ENCODE data around the gene DGCR8. TPM values are rescaled to one million over a fixed set of nuclear protein-coding genes. Genes with fewer than 3 reads are reported as not detected.

DGCR8 gene
- total RNA-seq, 1 experiment from 2014 or later, result 34.7 TPM

DNA sequence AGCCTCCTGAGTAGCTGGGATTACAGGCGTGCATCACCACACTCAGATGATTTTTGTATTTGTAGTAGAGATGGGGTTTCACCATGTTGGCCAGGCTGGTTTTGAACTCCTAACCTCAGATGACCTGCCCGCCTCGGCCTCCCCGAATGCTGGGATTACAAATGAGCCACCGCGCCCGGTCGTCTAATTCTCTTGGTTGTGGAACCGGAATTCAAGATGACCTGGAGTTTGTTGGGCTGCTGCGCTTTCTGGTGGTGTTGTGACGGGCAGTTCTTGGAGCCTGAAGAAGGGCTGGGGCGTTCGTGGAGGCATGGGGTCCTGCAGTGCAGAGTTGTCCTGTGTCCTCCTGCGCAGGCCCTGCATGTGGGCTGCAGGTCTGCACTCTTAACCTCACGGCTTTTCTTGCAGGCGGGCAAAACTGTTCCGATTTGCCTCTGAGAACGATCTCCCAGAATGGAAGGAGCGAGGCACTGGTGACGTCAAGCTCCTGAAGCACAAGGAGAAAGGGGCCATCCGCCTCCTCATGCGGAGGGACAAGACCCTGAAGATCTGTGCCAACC is 41.9 kb downstream of the DGCR8 start:
- Histone ChIP-seq H3K27me3 (ENCODE audit: insufficient read depth, low read depth) (no peaks in the 10 kb centered on the region), H2AFZ (no peak overlapping the region), H3K9me2 (ENCODE audit: insufficient read depth) (no peaks in the 10 kb centered on the region), H3K9me3 (ENCODE audit: insufficient read depth, low read depth) (no peaks in the 10 kb centered on the region), H3F3A (ENCODE audit: insufficient read depth, low read depth) (no peaks in the 10 kb centered on the region), H3K4me1 (replicated peaks; ENCODE audit: insufficient read depth) (peaks cover 9% of the 10 kb centered on the region; the same call in 1 of the 2 replicates), H3K36me3 (ENCODE audit: low read depth) (no peaks in the 10 kb centered on the region), H4K20me1 (ENCODE audit: insufficient read depth) (no peaks in the 10 kb centered on the region), H3K4me3 (no peak overlapping the region), H3K79me2 (ENCODE audit: low read depth) (peaks cover 46% of the 10 kb centered on the region), H3K27ac (no peak overlapping the region), H3K4me2 (no peak overlapping the region)
- no peak for TF ChIP-seq EZH2 (IDR thresholded peaks at IDR 0.05; ENCODE audit: low read depth)
- TF ChIP-seq, protein P1, sequence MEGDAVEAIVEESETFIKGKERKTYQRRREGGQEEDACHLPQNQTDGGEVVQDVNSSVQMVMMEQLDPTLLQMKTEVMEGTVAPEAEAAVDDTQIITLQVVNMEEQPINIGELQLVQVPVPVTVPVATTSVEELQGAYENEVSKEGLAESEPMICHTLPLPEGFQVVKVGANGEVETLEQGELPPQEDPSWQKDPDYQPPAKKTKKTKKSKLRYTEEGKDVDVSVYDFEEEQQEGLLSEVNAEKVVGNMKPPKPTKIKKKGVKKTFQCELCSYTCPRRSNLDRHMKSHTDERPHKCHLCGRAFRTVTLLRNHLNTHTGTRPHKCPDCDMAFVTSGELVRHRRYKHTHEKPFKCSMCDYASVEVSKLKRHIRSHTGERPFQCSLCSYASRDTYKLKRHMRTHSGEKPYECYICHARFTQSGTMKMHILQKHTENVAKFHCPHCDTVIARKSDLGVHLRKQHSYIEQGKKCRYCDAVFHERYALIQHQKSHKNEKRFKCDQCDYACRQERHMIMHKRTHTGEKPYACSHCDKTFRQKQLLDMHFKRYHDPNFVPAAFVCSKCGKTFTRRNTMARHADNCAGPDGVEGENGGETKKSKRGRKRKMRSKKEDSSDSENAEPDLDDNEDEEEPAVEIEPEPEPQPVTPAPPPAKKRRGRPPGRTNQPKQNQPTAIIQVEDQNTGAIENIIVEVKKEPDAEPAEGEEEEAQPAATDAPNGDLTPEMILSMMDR (conservative IDR thresholded peaks at IDR 0.05), result no peak
- no TSS peak for BruUV-seq (replicated peaks)
- CTCF ChIA-PET, result no interaction called here
- no peak for DNase-seq
- POLR2A ChIA-PET (ENCODE audit: unreplicated experiment), result no interaction called here
- intact Hi-C loops (cut with micrococcal nuclease; ENCODE audit: unreplicated experiment), result no loop called here

- Histone ChIP-seq H3K79me2 (ENCODE audit: low read depth) (peaks cover 37% of the 10 kb centered on the region), H4K20me1 (ENCODE audit: insufficient read depth) (no peaks in the 10 kb centered on the region), H3K4me1 (replicated peaks; ENCODE audit: insufficient read depth) (peaks cover 8% of the 10 kb centered on the region; the same call in 1 of the 2 replicates), H2AFZ (no peak overlapping the region), H3K9me3 (ENCODE audit: insufficient read depth, low read depth) (no peaks in the 10 kb centered on the region), H3K4me2 (no peak overlapping the region), H3K9me2 (ENCODE audit: insufficient read depth) (no peaks in the 10 kb centered on the region), H3F3A (ENCODE audit: insufficient read depth, low read depth) (no peaks in the 10 kb centered on the region), H3K4me3 (no peak overlapping the region), H3K27ac (no peak overlapping the region), H3K36me3 (ENCODE audit: low read depth) (no peaks in the 10 kb centered on the region), H3K27me3 (ENCODE audit: insufficient read depth, low read depth) (no peaks in the 10 kb centered on the region)
- ChIA-PET CTCF (no interaction called here), POLR2A (ENCODE audit: unreplicated experiment) (no interaction called here)
- DNase-seq, result no peak
- intact Hi-C loops (cut with micrococcal nuclease; ENCODE audit: unreplicated experiment), result no loop called here
- no peak for TF ChIP-seq EZH2 (IDR thresholded peaks at IDR 0.05; ENCODE audit: low read depth)
- TF ChIP-seq, protein P1 (conservative IDR thresholded peaks at IDR 0.05), result no peak
- BruUV-seq (replicated peaks), result no TSS peak
These were observed 43.5 kb downstream of the DGCR8 start for GRCh38 chr22:20123366-20124082.

DNA sequence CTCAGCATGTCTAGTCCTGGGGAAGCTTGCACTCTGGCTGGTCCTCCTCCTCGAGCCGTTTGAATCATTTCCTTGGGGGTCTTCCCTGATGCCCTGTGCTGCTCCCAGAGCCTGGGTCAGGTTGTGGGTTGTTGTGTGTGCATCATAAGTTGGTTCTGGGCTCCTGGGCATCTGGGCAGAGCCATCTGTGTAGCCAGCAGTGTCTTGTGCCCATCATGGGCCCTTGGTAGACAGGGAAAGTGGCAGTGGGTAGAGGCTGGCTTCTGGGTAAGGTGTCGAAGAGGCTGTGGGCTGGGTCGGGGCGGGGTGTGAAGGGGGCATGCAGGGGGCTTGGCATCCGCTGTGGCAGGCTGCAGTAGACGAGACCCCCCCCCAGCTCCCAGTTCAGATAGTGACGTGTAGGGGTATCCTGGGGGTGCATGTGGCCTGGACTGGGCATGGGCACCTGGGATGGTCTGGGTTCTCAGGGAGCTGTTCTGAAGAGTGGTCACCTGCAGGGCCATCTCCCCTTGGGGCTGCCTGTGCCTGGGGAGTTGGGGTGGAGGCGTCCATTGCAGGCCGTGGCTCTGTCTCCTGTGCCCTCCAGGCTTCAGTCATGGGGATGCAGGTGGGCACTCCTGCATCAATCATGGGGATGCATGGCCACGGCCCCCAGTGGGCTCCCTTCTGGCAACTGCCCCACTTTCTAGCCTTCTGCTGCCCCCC is 44.2 kb downstream of the DGCR8 start:
- TF ChIP-seq, protein P1 (conservative IDR thresholded peaks at IDR 0.05), result no peak
- TF ChIP-seq EZH2 (IDR thresholded peaks at IDR 0.05; ENCODE audit: low read depth), result no peak
- H3F3A ChIP-seq (ENCODE audit: insufficient read depth, low read depth), result no peaks in the 10 kb centered on the region
- POLR2A ChIA-PET (ENCODE audit: unreplicated experiment), result no interaction called here
- no peak overlapping the region for H3K4me3 ChIP-seq
- no peaks in the 10 kb centered on the region for H3K9me3 ChIP-seq (ENCODE audit: insufficient read depth, low read depth)
- H3K27ac ChIP-seq, result no peak overlapping the region
- H2AFZ ChIP-seq, result no peak overlapping the region
- intact Hi-C loops (cut with micrococcal nuclease; ENCODE audit: unreplicated experiment), result no loop called here
- H3K4me1 ChIP-seq (replicated peaks; ENCODE audit: insufficient read depth), result peaks cover under 1% of the 10 kb centered on the region; the same call in 1 of the 2 replicates
- CTCF ChIA-PET, result no interaction called here
- no peaks in the 10 kb centered on the region for H3K36me3 ChIP-seq (ENCODE audit: low read depth)
- H3K4me2 ChIP-seq, result no peak overlapping the region
- DNase-seq, result no peak
- no peaks in the 10 kb centered on the region for H3K27me3 ChIP-seq (ENCODE audit: insufficient read depth, low read depth)
- BruUV-seq (replicated peaks), result no TSS peak
- no peaks in the 10 kb centered on the region for H3K9me2 ChIP-seq (ENCODE audit: insufficient read depth)
- peaks cover 30% of the 10 kb centered on the region for H3K79me2 ChIP-seq (ENCODE audit: low read depth)
- no peaks in the 10 kb centered on the region for H4K20me1 ChIP-seq (ENCODE audit: insufficient read depth)

Data from PC-9 (cell line).